GM23338 (cell line): ENCODE data around the gene FUZ. TPM values are rescaled to one million over a fixed set of nuclear protein-coding genes. Genes with fewer than 3 reads are reported as not detected.

Source experiments
- ATAC-seq: fragments of 200-7000 bp; cut with Tn5 transposase; 3 replicates; pipeline ENCODE4 v1.9.1; 2020
- DNase-seq: peaks from one replicate; pipeline ENCODE4 v3.0.0-alpha.2; 2015; ENCODE audit warnings: low spot score
- H2AFZ ChIP-seq: fragments of 200-600 bp; sonication (generic); 2 replicates; pipeline ENCODE4 v1.8.0; 2016; ENCODE audit warnings: antibody characterized with exemption, mild to moderate bottlenecking, moderate library complexity
- H3F3A ChIP-seq: fragments of 200-600 bp; sonication (generic); replicated peaks from 2 replicates; pipeline ENCODE4 v1.8.0; 2017; ENCODE audit warnings: antibody characterized with exemption, mixed run types, low read depth
- H3K27ac ChIP-seq: fragments of 200-600 bp; sonication (generic); 2 replicates; pipeline ENCODE4 v1.6.1; 2016; ENCODE audit warnings: low read depth
- H3K27me3 ChIP-seq: fragments of 200-600 bp; sonication (generic); 2 replicates; pipeline ENCODE4 v1.8.0; 2016; ENCODE audit warnings: mild to moderate bottlenecking, mixed run types, moderate library complexity; ENCODE audit not compliant: insufficient read depth
- H3K36me3 ChIP-seq: fragments of 200-600 bp; sonication (generic); 2 replicates; pipeline ENCODE4 v1.8.0; 2016; ENCODE audit warnings: mild to moderate bottlenecking; ENCODE audit not compliant: insufficient read depth
- H3K4me1 ChIP-seq: fragments of 200-600 bp; sonication (generic); 2 replicates; pipeline ENCODE4 v1.8.0; 2016; ENCODE audit warnings: mild to moderate bottlenecking, moderate library complexity; ENCODE audit not compliant: insufficient read depth
- H3K4me2 ChIP-seq: fragments of 200-600 bp; sonication (generic); 2 replicates; pipeline ENCODE4 v1.7.1; 2017; ENCODE audit warnings: mixed run types
- H3K4me3 ChIP-seq: fragments of 200-600 bp; sonication (generic); 2 replicates; pipeline ENCODE4 v1.6.1; 2016; ENCODE audit warnings: mixed run types
- H3K79me2 ChIP-seq: fragments of 200-600 bp; sonication (generic); replicated peaks from 2 replicates; pipeline ENCODE4 v1.8.0; 2017; ENCODE audit warnings: mild to moderate bottlenecking; ENCODE audit not compliant: insufficient read depth
- H3K9me2 ChIP-seq: fragments of 200-600 bp; sonication (generic); 2 replicates; pipeline ENCODE4 v1.8.0; 2017; ENCODE audit not compliant: insufficient read depth
- H4K20me1 ChIP-seq: fragments of 200-600 bp; sonication (generic); replicated peaks from 2 replicates; pipeline ENCODE4 v1.8.0; 2017; ENCODE audit warnings: mild to moderate bottlenecking; ENCODE audit not compliant: insufficient read depth
- H3K27ac Mint-ChIP-seq: 2 replicates; pipeline ENCODE4 v1.8.0; 2020; ENCODE audit warnings: inconsistent platforms, mild to moderate bottlenecking, moderate library complexity, mixed read lengths
- H3K27me3 Mint-ChIP-seq: 3 replicates; pipeline ENCODE4 v1.8.0; 2022; ENCODE audit warnings: low read depth, mild to moderate bottlenecking, moderate library complexity, mixed read lengths, inconsistent platforms; ENCODE audit not compliant: insufficient read depth, poor library complexity
- H3K36me3 Mint-ChIP-seq: 3 replicates; pipeline ENCODE4 v1.8.0; 2021; ENCODE audit warnings: low read depth, mild to moderate bottlenecking, inconsistent platforms, moderate library complexity, mixed read lengths
- H3K4me1 Mint-ChIP-seq: 3 replicates; pipeline ENCODE4 v1.8.0; 2020; ENCODE audit warnings: mild to moderate bottlenecking, inconsistent platforms, mixed read lengths
- H3K4me3 Mint-ChIP-seq: 3 replicates; pipeline ENCODE4 v1.8.0; 2021; ENCODE audit warnings: moderate library complexity, mild to moderate bottlenecking, inconsistent platforms, mixed read lengths
- H3K9me3 Mint-ChIP-seq: 3 replicates; pipeline ENCODE4 v1.8.0; 2020; ENCODE audit warnings: moderate library complexity, mild to moderate bottlenecking, inconsistent platforms, mixed read lengths
- CREB1 ChIP-seq: fragments of 250-450 bp; sonication (Bioruptor Pico); IDR thresholded peaks from 2 replicates; pipeline ENCODE4 v1.5.0; 2020; ENCODE audit warnings: low read depth, mild to moderate bottlenecking, moderate library complexity
- EZH2 ChIP-seq: fragments of 200-600 bp; sonication (generic); IDR thresholded peaks from one replicate; pipeline ENCODE4 v1.8.0; 2017; ENCODE audit warnings: antibody characterized with exemption, mild to moderate bottlenecking, low read depth; ENCODE audit not compliant: unreplicated experiment
- EZH2phosphoT487 ChIP-seq: fragments of 200-600 bp; sonication (generic); IDR thresholded peaks from one replicate; pipeline ENCODE4 v1.8.1; 2018; ENCODE audit warnings: antibody characterized with exemption; ENCODE audit not compliant: unreplicated experiment
- POLR2AphosphoS5 ChIP-seq: IDR thresholded peaks from 2 replicates; pipeline ENCODE4 v1.6.1; 2016; ENCODE audit warnings: antibody characterized with exemption, low read depth
- REST ChIP-seq: IDR thresholded peaks from one replicate; pipeline ENCODE4 v1.6.1; 2018; ENCODE audit warnings: antibody characterized with exemption; ENCODE audit not compliant: unreplicated experiment
- STAT1 ChIP-seq: IDR thresholded peaks from one replicate; pipeline ENCODE4 v1.6.1; 2016; ENCODE audit warnings: antibody characterized with exemption; ENCODE audit not compliant: unreplicated experiment
- ZNF114 ChIP-seq: fragments of 250-450 bp; sonication (Bioruptor Pico); IDR thresholded peaks from 2 replicates; pipeline ENCODE4 v1.5.0; 2020; ENCODE audit warnings: mild to moderate bottlenecking, moderate library complexity
- ZNF331 ChIP-seq: fragments of 250-450 bp; sonication (Bioruptor Pico); IDR thresholded peaks from 2 replicates; pipeline ENCODE4 v1.5.0; 2020; ENCODE audit warnings: low read depth, mild to moderate bottlenecking, moderate library complexity
- ZNF462 ChIP-seq: fragments of 250-450 bp; sonication (Bioruptor Pico); IDR thresholded peaks from 2 replicates; pipeline ENCODE4 v1.5.0; 2020; ENCODE audit warnings: mild to moderate bottlenecking, moderate library complexity
- polyA plus RNA-seq: library from polyadenylated mRNA; unstranded; fragments of >200 nt; fragmentation: Nextera tagmentation; extraction: Ambion mirVana; gene quantifications from 2 replicates; pipeline ENCODE4 v1.2.1, GENCODE V29; 2016
- total RNA-seq: library from RNA; depleted of rRNA; stranded (reverse); fragments of >200 nt; shearing (Covaris generic); gene quantifications from 2 replicates; pipeline ENCODE4 v1.2.3, GENCODE V29; 2014

FUZ gene
- total and polyA plus RNA-seq, 2 experiments from 2014 or later, result 24.3 to 34.8 TPM

GRCh38 chr19:49844138-49845095 lies 31.3 kb upstream of the FUZ start:
- ATAC-seq (no peak), DNase-seq (no peak)
- Mint-ChIP-seq H3K27me3 (peaks cover 5% of the 10 kb centered on the region), H3K4me1 (peaks cover 9% of the 10 kb centered on the region), H3K27ac (no peak overlapping the region), H3K36me3 (peaks cover 21% of the 10 kb centered on the region), H3K9me3 (peaks cover 5% of the 10 kb centered on the region; the same call in 2 of the 3 replicates), H3K4me3 (no peak overlapping the region)
- H3K79me2 ChIP-seq, result 0 out of 2 replicates have a peak, but pooled peaks cover 9% of the 10 kb centered on the region
- no peak overlapping the region for H3K4me3 ChIP-seq
- H3K4me2 ChIP-seq, result no peak overlapping the region
- no peaks in the 10 kb centered on the region for H3K27me3 ChIP-seq
- 0 out of 2 replicates have a peak, but pooled peaks cover 7% of the 10 kb centered on the region for H3F3A ChIP-seq
- TF ChIP-seq ZNF462 (CRISPR knock-in tag) (no peak), POLR2AphosphoS5 (no peak), REST (no peak), EZH2 (no peak), ZNF331 (CRISPR knock-in tag) (no peak), STAT1 (no peak), ZNF114 (no peak), CREB1 (CRISPR knock-in tag) (no peak), EZH2phosphoT487 (no peak)
- H3K36me3 ChIP-seq, result no peaks in the 10 kb centered on the region
- H4K20me1 ChIP-seq, result peaks cover 15% of the 10 kb centered on the region
- no peak overlapping the region for H3K27ac ChIP-seq
- no peaks in the 10 kb centered on the region for H3K4me1 ChIP-seq
- H3K9me2 ChIP-seq, result 0 out of 2 replicates have a peak, but pooled peaks cover 3% of the 10 kb centered on the region
- H2AFZ ChIP-seq, result no peak overlapping the region
